ENCODE data around the gene EPS8L1. TPM values are rescaled to one million over a fixed set of nuclear protein-coding genes. Genes with fewer than 3 reads are reported as not detected.

The EPS8L1 gene
- polyA plus RNA-seq, 1 experiment, result 4.4 TPM

- TF ChIP-seq, protein P1, sequence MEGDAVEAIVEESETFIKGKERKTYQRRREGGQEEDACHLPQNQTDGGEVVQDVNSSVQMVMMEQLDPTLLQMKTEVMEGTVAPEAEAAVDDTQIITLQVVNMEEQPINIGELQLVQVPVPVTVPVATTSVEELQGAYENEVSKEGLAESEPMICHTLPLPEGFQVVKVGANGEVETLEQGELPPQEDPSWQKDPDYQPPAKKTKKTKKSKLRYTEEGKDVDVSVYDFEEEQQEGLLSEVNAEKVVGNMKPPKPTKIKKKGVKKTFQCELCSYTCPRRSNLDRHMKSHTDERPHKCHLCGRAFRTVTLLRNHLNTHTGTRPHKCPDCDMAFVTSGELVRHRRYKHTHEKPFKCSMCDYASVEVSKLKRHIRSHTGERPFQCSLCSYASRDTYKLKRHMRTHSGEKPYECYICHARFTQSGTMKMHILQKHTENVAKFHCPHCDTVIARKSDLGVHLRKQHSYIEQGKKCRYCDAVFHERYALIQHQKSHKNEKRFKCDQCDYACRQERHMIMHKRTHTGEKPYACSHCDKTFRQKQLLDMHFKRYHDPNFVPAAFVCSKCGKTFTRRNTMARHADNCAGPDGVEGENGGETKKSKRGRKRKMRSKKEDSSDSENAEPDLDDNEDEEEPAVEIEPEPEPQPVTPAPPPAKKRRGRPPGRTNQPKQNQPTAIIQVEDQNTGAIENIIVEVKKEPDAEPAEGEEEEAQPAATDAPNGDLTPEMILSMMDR (IDR thresholded peaks at IDR 0.05; ENCODE audit: insufficient read depth, low read depth, low read length), result no peak
- DNase-seq (ENCODE audit: low read depth), result no peak
- peaks cover 6% of the 10 kb centered on the region for H3K36me3 ChIP-seq (ENCODE audit: control insufficient read depth, insufficient read depth, low read length)
- ChIA-PET CTCF (no interaction called here), POLR2A (no interaction called here)
- no peaks in the 10 kb centered on the region for H3K27me3 ChIP-seq (ENCODE audit: control insufficient read depth, insufficient read depth, low read length)
- no peak overlapping the region for H3K4me3 ChIP-seq (ENCODE audit: low read depth, low read length)
These were observed 33.9 kb upstream of the EPS8L1 start for GRCh38 chr19:55041627-55042343.

GRCh38 chr19:55042344-55042678 lies 33.4 kb upstream of the EPS8L1 start:
- TF ChIP-seq, protein P1 (IDR thresholded peaks at IDR 0.05; ENCODE audit: insufficient read depth, low read depth, low read length), result no peak
- POLR2A ChIA-PET, result no interaction called here
- H3K27me3 ChIP-seq (ENCODE audit: control insufficient read depth, insufficient read depth, low read length), result no peaks in the 10 kb centered on the region
- peaks cover 7% of the 10 kb centered on the region for H3K36me3 ChIP-seq (ENCODE audit: control insufficient read depth, insufficient read depth, low read length)
- CTCF ChIA-PET, result no interaction called here
- no peak overlapping the region for H3K4me3 ChIP-seq (ENCODE audit: low read depth, low read length)
- no peak for DNase-seq (ENCODE audit: low read depth)

- ChIA-PET POLR2A (no interaction called here), CTCF (interaction anchor here (0.5 kb wide), 1 partner anchor 452 kb away, joined by 3 read pairs; no protein-coding TSS in a partner anchor)
- Histone ChIP-seq H3K27me3 (ENCODE audit: control insufficient read depth, insufficient read depth, low read length) (no peaks in the 10 kb centered on the region), H3K36me3 (ENCODE audit: control insufficient read depth, insufficient read depth, low read length) (peaks cover 9% of the 10 kb centered on the region), H3K4me3 (ENCODE audit: low read depth, low read length) (no peak overlapping the region)
- no peak for DNase-seq (ENCODE audit: low read depth)
- TF ChIP-seq, protein P1 (IDR thresholded peaks at IDR 0.05; ENCODE audit: insufficient read depth, low read depth, low read length), result no peak
These were observed 33.0 kb upstream of the EPS8L1 start for GRCh38 chr19:55042688-55043087.

- TF ChIP-seq, protein P1 (IDR thresholded peaks at IDR 0.05; ENCODE audit: insufficient read depth, low read depth, low read length), result no peak
- no peak overlapping the region for H3K4me3 ChIP-seq (ENCODE audit: low read depth, low read length)
- ChIA-PET CTCF (no interaction called here), POLR2A (no interaction called here)
- H3K27me3 ChIP-seq (ENCODE audit: control insufficient read depth, insufficient read depth, low read length), result no peaks in the 10 kb centered on the region
- no peak for DNase-seq (ENCODE audit: low read depth)
- H3K36me3 ChIP-seq (ENCODE audit: control insufficient read depth, insufficient read depth, low read length), result peaks cover 10% of the 10 kb centered on the region
These were observed 31.4 kb upstream of the EPS8L1 start for GRCh38 chr19:55044286-55044685.

DNA sequence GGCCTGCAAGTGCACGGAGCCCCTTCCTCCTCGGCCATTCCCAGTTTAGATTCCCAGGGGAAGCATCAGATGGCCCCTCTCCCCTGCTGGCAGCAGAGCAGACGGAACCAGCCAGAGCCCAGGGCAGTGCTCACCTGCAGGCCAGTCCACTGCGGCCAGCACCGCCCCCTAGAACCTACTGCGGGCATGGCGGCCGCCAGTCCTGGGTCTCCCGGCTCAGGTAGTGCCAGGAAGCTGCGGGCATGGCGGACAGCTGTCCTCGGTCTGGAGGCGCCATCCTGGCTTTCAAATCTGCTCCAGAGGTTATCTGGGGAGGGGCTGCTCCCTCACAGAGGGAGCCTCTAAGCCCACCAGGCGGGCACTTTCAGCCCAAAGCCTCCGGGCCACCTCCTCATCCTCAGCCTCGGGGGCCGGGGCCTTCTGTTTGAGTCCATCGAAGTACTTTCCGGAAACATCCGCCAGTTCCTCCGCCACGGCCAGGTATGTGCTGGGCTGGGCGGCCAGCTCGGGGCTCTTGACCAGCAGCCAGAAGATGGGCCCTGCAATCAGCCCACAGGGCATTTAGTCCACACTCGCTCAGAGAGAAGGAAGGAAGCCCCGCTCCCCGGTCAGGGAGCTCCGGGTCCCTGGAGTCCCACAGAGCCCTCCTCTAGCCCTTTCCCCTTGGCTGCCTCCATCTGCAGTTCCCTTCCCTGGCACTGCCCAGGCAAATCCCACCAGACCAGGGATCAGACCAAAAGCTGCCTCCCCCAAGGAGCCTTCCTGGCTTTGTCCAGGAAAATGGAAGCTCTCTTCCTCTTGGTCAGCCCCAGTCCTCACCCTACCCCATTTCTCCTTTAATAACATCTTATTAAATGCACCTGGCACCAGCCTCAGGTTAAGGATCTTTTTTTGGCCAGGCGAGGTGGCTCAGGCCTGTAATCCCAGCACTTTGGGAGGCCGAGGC lies 30.6 kb upstream of the EPS8L1 start:
- Histone ChIP-seq H3K4me3 (ENCODE audit: low read depth, low read length) (no peak overlapping the region), H3K36me3 (ENCODE audit: control insufficient read depth, insufficient read depth, low read length) (peaks cover 10% of the 10 kb centered on the region), H3K27me3 (ENCODE audit: control insufficient read depth, insufficient read depth, low read length) (no peaks in the 10 kb centered on the region)
- DNase-seq (ENCODE audit: low read depth), result no peak
- TF ChIP-seq, protein P1 (IDR thresholded peaks at IDR 0.05; ENCODE audit: insufficient read depth, low read depth, low read length), result no peak
- CTCF ChIA-PET, result no interaction called here
- POLR2A ChIA-PET, result no interaction called here

Measured in BJ (cell line).